Osteoblast (primary cell): Measurements from ENCODE around the gene OR5AR1. TPM values are rescaled to one million over a fixed set of nuclear protein-coding genes. Genes with fewer than 3 reads are reported as not detected.
A peak's percentile ranks its signal among the peaks of the same experiment; 100 is the strongest.

Experiments used
- DNase-seq: peaks from one replicate; pipeline ENCODE4 v3.0.0; 2011; ENCODE audit warnings: low spot score, mixed read lengths; ENCODE audit not compliant: insufficient read length; ENCODE audit errors: missing footprints
- H2AFZ ChIP-seq: 2 replicates; pipeline ENCODE4 v1.6.0; 2011; ENCODE audit warnings: mild to moderate bottlenecking, low read length
- H3K27ac ChIP-seq: 2 replicates; pipeline ENCODE4 v1.5.1; 2011; ENCODE audit warnings: mild to moderate bottlenecking, low read depth, low read length, moderate library complexity
- H3K27me3 ChIP-seq: 2 replicates; pipeline ENCODE4 v1.6.0; 2012; ENCODE audit warnings: mild to moderate bottlenecking, control low read depth, inconsistent platforms, low read length, moderate library complexity; ENCODE audit not compliant: insufficient read depth
- H3K36me3 ChIP-seq: 2 replicates; pipeline ENCODE4 v1.5.1; 2011; ENCODE audit warnings: mild to moderate bottlenecking, low read length, control low read depth, moderate library complexity; ENCODE audit not compliant: insufficient read depth
- H3K4me1 ChIP-seq: 2 replicates; pipeline ENCODE4 v1.5.1; 2011; ENCODE audit warnings: mild to moderate bottlenecking, low read length, control low read depth, moderate library complexity; ENCODE audit not compliant: insufficient read depth
- H3K4me2 ChIP-seq: 2 replicates; pipeline ENCODE4 v1.6.0; 2011; ENCODE audit warnings: mild to moderate bottlenecking, low read length; ENCODE audit not compliant: insufficient read depth
- H3K4me3 ChIP-seq: fragments of 200-600 bp; sonication (generic); 3 replicates; pipeline ENCODE4 v1.5.1; 2012; ENCODE audit warnings: mild to moderate bottlenecking, low read length, inconsistent platforms; ENCODE audit not compliant: insufficient read depth
- H3K79me2 ChIP-seq: 2 replicates; pipeline ENCODE4 v1.6.0; 2012; ENCODE audit warnings: mild to moderate bottlenecking, low read length, control low read depth, inconsistent platforms; ENCODE audit not compliant: insufficient read depth
- H3K9me3 ChIP-seq: 2 replicates; pipeline ENCODE4 v1.5.1; 2011; ENCODE audit warnings: low read depth, low read length, control low read depth
- H4K20me1 ChIP-seq: 2 replicates; pipeline ENCODE4 v1.6.0; 2012; ENCODE audit warnings: mild to moderate bottlenecking, low read length, control low read depth; ENCODE audit not compliant: insufficient read depth
- total RNA-seq: library from RNA; depleted of rRNA; stranded (reverse); fragments of >200 nt; gene quantifications from 2 replicates; pipeline ENCODE4 v1.2.3, GENCODE V29; 2012
- TF ChIP-seq, protein P1 (sequence below): IDR thresholded peaks from 2 replicates; pipeline ENCODE4 v1.5.1; 2011; ENCODE audit warnings: mild to moderate bottlenecking, low read depth, low read length, moderate library complexity; ENCODE audit errors: extremely low read depth

Gene OR5AR1
- total RNA-seq, 1 donor = not detected

DNA sequence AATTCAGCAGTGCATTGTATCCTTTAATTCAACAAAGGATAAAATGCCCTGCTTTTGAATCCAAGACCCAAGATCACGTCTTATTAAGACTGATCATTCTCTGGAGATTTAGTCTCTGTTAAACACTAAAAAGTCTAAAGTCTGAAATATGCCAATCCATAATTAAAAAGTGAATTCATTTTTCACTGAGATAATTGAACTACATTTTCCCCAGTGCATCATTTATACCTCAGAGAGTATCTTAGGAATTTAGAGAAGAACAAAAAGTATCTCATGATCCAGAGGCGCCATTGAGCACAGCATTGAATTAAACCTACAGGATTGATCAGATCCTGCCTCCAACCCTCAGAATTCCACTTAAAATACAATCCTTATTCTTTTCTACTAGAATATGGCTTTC, 26.6 kb upstream of the OR5AR1 start:
- Histone ChIP-seq H3K27me3 (no peaks in the 10 kb centered on the region), H3K27ac (no peak overlapping the region), H4K20me1 (no peaks in the 10 kb centered on the region), H3K79me2 (no peaks in the 10 kb centered on the region), H3K9me3 (no peaks in the 10 kb centered on the region), H3K4me2 (no peak overlapping the region), H3K4me3 (no peak overlapping the region), H3K4me1 (no peaks in the 10 kb centered on the region), H2AFZ (no peak overlapping the region), H3K36me3 (no peaks in the 10 kb centered on the region)
- TF ChIP-seq, protein P1, sequence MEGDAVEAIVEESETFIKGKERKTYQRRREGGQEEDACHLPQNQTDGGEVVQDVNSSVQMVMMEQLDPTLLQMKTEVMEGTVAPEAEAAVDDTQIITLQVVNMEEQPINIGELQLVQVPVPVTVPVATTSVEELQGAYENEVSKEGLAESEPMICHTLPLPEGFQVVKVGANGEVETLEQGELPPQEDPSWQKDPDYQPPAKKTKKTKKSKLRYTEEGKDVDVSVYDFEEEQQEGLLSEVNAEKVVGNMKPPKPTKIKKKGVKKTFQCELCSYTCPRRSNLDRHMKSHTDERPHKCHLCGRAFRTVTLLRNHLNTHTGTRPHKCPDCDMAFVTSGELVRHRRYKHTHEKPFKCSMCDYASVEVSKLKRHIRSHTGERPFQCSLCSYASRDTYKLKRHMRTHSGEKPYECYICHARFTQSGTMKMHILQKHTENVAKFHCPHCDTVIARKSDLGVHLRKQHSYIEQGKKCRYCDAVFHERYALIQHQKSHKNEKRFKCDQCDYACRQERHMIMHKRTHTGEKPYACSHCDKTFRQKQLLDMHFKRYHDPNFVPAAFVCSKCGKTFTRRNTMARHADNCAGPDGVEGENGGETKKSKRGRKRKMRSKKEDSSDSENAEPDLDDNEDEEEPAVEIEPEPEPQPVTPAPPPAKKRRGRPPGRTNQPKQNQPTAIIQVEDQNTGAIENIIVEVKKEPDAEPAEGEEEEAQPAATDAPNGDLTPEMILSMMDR = no peak
- DNase-seq = peak; percentile 17

DNA sequence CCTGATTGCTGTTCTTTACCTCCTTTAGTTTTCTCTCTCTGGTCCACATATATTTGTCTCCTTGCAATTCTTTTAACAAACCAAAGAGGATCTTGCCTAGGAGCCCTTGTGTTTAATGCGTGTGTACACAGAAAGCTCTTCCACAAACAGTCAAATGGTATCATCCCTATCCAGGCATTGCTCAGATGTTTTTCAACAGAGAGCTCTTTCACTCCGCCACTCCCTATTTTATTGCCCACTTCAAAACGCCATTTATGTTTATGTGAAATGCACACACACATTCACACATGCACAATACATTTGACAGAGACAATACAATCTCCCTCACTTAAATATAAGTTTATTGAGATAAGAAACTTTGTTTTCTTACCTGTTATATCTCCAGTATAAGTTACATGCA, 26.0 kb upstream of the OR5AR1 start:
- Histone ChIP-seq H3K27ac (no peak overlapping the region), H3K36me3 (no peaks in the 10 kb centered on the region), H4K20me1 (no peaks in the 10 kb centered on the region), H3K4me3 (no peak overlapping the region), H3K9me3 (no peaks in the 10 kb centered on the region), H3K79me2 (no peaks in the 10 kb centered on the region), H2AFZ (no peak overlapping the region), H3K4me2 (no peak overlapping the region), H3K27me3 (no peaks in the 10 kb centered on the region), H3K4me1 (no peaks in the 10 kb centered on the region)
- TF ChIP-seq, protein P1 = no peak
- DNase-seq = no peak

DNA sequence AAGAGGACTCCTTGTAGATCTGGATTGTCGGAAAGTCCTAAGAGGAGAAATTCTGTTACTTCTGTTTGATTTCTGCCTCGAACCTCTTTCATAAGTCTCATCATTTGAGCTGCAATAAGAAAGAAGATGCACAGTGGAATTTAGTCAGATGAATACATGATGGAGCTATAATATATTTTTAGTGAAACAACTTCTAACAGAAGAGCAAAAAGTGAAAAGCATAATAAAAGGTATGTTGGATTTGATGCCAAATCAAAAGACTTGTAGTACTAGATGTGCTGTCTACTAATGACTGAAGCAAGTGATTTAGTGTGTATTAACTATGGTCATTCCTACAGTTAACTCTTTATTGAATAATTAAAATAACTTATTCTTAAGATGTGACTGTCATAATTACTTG, 21.1 kb upstream of the OR5AR1 start, which contains the start of gene OR5AP2:
Gene OR5AP2 (minus strand): TSS at position 101 of the 400 bp plus-strand sequence. CDS start 0 bp downstream, at position 101.
- Histone ChIP-seq H2AFZ (no peak within 1 kb of the TSS), H3K79me2 (no peaks in the 10 kb centered on the region), H3K4me2 (no peak within 1 kb of the TSS), H3K27ac (no peak within 1 kb of the TSS), H3K4me1 (no peaks in the 10 kb centered on the region), H3K4me3 (no peak within 1 kb of the TSS), H3K9me3 (no peaks in the 10 kb centered on the region), H3K36me3 (no peaks in the 10 kb centered on the region), H4K20me1 (no peaks in the 10 kb centered on the region), H3K27me3 (no peaks in the 10 kb centered on the region)
- no peak for DNase-seq
- TF ChIP-seq, protein P1 = no peak

DNA sequence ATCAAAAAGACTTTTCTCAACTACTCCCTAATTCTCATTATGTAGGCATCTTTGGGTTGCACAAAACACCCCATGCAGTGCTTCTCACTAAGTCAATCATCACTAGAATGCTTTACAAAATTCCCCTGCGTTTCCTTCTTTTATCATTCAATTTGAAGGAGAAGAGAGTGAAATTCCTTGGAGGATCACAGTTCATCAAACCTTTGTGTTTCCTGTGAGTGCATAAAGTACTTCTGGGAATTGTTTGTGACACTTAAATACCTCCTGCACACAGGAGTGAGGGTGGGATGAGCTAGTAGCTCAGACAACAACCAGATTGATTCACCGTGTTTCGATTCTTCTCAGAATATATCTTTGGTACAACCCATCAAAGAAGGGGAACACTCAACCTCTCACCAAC, 3.7 kb upstream of the OR5AR1 start:
- no peak overlapping the region for H3K4me3 ChIP-seq
- TF ChIP-seq, protein P1 = no peak
- H3K9me3 ChIP-seq = peaks cover 5% of the 10 kb centered on the region
- no peaks in the 10 kb centered on the region for H3K36me3 ChIP-seq
- H3K4me2 ChIP-seq = no peak overlapping the region
- no peak overlapping the region for H3K27ac ChIP-seq
- H4K20me1 ChIP-seq = no peaks in the 10 kb centered on the region
- no peak overlapping the region for H2AFZ ChIP-seq
- H3K79me2 ChIP-seq = no peaks in the 10 kb centered on the region
- H3K4me1 ChIP-seq = no peaks in the 10 kb centered on the region
- no peaks in the 10 kb centered on the region for H3K27me3 ChIP-seq
- DNase-seq = no peak
